Adrenal gland (tissue), 5 donors: ENCODE data around the gene MAN2A2.

Experiments
- POLR2A ChIP-seq, 2 donors: fragments of 450-650 bp; IDR thresholded peaks; one replicate each; pipeline ENCODE4 v1.6.1; 2017; ENCODE audit warnings: antibody characterized with exemption in 2 of 2, mild to moderate bottlenecking in 2 of 2, moderate library complexity in 1 of 2
- TF ChIP-seq, protein P1 (sequence below), 6 experiments: fragments of 450-650 bp in 4 of 6; fragments of 200-600 bp in 2 of 6; sonication (generic) in 1 of 6; IDR thresholded peaks; 1 replicate in 5 of 6; 2 replicates in 1 of 6; pipeline versions ENCODE4 v1.5.1 to v1.8.0; 2016 to 2021; ENCODE audit warnings: antibody characterized with exemption in 6 of 6, mild to moderate bottlenecking in 2 of 6, moderate library complexity in 1 of 6
- donor health status: DM: no; HTN: no; CAD: no.

DNA sequence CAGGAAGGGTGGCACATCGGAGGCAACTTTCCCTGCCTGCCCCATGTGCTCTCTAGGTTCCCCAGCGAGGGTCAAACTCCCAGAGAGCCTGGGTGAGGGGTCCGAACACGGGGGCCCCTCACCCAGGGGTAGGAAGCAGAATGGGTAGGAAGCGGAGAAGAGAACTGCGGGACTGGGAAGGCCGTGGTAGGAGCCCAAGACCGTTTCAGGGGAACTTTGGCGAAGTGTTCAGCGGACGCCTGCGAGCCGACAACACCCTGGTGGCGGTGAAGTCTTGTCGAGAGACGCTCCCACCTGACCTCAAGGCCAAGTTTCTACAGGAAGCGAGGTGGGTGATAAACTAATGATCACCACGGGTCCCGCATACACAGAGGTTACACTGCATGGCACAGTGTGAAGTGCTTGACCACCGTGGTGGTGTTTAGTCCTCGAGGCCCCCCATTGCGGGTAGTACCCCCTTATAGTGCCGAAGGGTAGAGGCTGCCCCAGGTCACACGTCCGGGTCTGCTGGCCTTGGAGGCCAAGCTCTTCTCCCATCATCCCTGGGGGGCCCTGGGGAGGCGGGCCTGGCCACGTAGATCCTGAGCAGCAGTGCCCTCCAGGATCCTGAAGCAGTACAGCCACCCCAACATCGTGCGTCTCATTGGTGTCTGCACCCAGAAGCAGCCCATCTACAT is 10.5 kb upstream of the MAN2A2 start:
- no peak for TF ChIP-seq POLR2A (IDR thresholded peaks at IDR 0.05)
- TF ChIP-seq, protein P1, sequence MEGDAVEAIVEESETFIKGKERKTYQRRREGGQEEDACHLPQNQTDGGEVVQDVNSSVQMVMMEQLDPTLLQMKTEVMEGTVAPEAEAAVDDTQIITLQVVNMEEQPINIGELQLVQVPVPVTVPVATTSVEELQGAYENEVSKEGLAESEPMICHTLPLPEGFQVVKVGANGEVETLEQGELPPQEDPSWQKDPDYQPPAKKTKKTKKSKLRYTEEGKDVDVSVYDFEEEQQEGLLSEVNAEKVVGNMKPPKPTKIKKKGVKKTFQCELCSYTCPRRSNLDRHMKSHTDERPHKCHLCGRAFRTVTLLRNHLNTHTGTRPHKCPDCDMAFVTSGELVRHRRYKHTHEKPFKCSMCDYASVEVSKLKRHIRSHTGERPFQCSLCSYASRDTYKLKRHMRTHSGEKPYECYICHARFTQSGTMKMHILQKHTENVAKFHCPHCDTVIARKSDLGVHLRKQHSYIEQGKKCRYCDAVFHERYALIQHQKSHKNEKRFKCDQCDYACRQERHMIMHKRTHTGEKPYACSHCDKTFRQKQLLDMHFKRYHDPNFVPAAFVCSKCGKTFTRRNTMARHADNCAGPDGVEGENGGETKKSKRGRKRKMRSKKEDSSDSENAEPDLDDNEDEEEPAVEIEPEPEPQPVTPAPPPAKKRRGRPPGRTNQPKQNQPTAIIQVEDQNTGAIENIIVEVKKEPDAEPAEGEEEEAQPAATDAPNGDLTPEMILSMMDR (IDR thresholded peaks at IDR 0.05): no peak
